Nephron (organoid): Measurements from ENCODE around the gene PAIP1.
A peak's percentile ranks its signal among the peaks of the same experiment; 100 is the strongest.
"Not testable (repeated sequence)": the region's sequence is repeated elsewhere in the genome, so short reads cannot be mapped to it uniquely, and the experiment has no call there.

Source experiments
- H3K27ac Mint-ChIP-seq, 3 experiments: 2 replicates each; pipeline ENCODE4 v1.8.0; 2020; ENCODE audit warnings: mixed read lengths in 3 of 3, mild to moderate bottlenecking in 2 of 3, moderate library complexity in 1 of 3
- H3K27me3 Mint-ChIP-seq: 2 replicates; pipeline ENCODE4 v1.8.0; 2021; ENCODE audit warnings: low read depth, mild to moderate bottlenecking, moderate library complexity, mixed read lengths
- H3K36me3 Mint-ChIP-seq: 2 replicates; pipeline ENCODE4 v1.8.0; 2020; ENCODE audit warnings: low read depth, mixed read lengths
- H3K4me1 Mint-ChIP-seq: 2 replicates; pipeline ENCODE4 v1.8.0; 2020; ENCODE audit warnings: mixed read lengths
- H3K4me3 Mint-ChIP-seq, 3 experiments: 2 replicates each; pipeline ENCODE4 v1.8.0; 2020; ENCODE audit warnings: mild to moderate bottlenecking in 3 of 3, mixed read lengths in 3 of 3, moderate library complexity in 2 of 3
- H3K9me3 Mint-ChIP-seq: 2 replicates; pipeline ENCODE4 v1.8.0; 2020; ENCODE audit warnings: mixed read lengths
- TF ChIP-seq, protein P1 (sequence below), 3 experiments: fragments of 200-600 bp; sonication (generic); IDR thresholded peaks; one replicate each; pipeline ENCODE4 v1.5.0; 2021; ENCODE audit warnings: antibody characterized with exemption in 3 of 3; ENCODE audit not compliant: unreplicated experiment in 3 of 3

The PAIP1 gene

DNA sequence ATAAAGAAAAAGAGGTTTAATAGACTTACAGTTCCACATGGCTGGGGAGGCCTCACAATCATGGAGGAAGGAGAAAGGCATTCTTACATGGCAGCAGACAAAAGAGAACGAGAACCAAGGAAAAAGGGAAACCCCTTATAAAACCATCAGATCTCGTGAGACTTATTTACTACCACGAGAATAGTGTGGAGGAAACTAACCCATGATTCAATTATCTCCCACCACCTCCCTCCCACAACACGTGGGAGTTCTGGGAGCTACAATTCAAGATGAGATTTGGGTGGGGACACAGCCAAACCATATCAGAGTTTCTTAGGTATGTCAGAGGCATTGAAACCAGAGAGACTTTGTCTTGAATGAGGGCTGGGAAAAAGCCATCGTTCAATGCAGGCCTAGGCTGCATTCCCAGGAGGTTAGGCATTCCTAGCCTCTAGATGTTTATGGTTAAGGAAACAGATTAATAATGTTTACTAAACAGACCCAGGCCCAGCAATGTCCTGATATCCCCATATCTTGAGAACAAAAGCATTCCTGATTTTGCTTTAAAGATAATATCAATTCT is 7.5 kb upstream of the PAIP1 start:
- Mint-ChIP-seq H3K27me3 (no peaks in the 10 kb centered on the region), H3K36me3 (no peaks in the 10 kb centered on the region), H3K4me3 (no peak overlapping the region), H3K27ac (peak overlapping the region in 2 of 3 experiments; percentile 83 to 92), H3K4me1 (peaks cover 25% of the 10 kb centered on the region), H3K9me3 (no peaks in the 10 kb centered on the region)
- TF ChIP-seq, protein P1, sequence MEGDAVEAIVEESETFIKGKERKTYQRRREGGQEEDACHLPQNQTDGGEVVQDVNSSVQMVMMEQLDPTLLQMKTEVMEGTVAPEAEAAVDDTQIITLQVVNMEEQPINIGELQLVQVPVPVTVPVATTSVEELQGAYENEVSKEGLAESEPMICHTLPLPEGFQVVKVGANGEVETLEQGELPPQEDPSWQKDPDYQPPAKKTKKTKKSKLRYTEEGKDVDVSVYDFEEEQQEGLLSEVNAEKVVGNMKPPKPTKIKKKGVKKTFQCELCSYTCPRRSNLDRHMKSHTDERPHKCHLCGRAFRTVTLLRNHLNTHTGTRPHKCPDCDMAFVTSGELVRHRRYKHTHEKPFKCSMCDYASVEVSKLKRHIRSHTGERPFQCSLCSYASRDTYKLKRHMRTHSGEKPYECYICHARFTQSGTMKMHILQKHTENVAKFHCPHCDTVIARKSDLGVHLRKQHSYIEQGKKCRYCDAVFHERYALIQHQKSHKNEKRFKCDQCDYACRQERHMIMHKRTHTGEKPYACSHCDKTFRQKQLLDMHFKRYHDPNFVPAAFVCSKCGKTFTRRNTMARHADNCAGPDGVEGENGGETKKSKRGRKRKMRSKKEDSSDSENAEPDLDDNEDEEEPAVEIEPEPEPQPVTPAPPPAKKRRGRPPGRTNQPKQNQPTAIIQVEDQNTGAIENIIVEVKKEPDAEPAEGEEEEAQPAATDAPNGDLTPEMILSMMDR (IDR thresholded peaks at IDR 0.05; ENCODE audit: unreplicated experiment in 3 of 3), result no peak

DNA sequence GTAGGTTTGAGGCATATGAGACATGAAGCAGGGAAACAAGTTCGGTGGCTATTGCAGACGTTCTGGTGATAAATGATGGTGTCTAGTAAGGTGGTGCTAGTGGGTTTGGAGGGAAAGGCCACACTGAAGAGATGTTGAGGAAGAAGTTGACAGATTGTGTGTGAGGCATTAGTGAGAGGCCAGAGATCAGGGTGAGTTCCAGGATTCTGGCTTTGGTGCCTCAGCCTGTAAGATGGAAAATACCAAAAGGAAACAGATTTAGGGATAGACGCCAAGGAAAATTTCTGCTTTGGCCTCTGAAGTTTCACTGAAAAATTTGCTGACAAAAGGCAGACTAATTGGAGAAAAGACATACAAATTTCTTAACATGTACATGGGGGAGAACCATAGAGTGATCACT is 6.4 kb upstream of the PAIP1 start:
- TF ChIP-seq, protein P1 (IDR thresholded peaks at IDR 0.05; ENCODE audit: unreplicated experiment in 3 of 3), result no peak
- H3K9me3 Mint-ChIP-seq, result no peaks in the 10 kb centered on the region
- H3K36me3 Mint-ChIP-seq, result no peaks in the 10 kb centered on the region
- H3K4me1 Mint-ChIP-seq, result peaks cover 25% of the 10 kb centered on the region
- peak overlapping the region; percentile 35 to 92 (median 83) for H3K27ac Mint-ChIP-seq
- peak overlapping the region in 1 of 3 experiments; percentile 2 for H3K4me3 Mint-ChIP-seq
- no peaks in the 10 kb centered on the region for H3K27me3 Mint-ChIP-seq

DNA sequence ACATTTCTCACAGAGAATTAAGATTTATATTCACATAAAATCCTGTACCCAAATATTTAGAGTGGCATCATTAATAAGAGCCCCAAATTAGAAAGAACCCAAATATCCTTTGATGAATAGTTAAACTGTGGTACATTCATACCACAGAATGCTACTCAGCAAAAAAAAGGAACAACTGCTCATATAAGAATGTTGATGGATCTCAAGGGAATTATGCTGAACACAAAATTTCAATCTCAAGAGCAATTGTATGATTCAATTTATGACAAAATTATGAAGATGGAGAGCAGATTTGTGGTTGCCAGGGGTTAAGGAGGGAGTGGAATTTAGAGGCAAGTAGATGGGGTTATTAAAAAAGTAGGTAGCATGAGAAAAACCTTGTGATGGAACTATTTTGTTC is 4.5 kb upstream of the PAIP1 start:
- no peaks in the 10 kb centered on the region for H3K27me3 Mint-ChIP-seq
- TF ChIP-seq, protein P1 (IDR thresholded peaks at IDR 0.05; ENCODE audit: unreplicated experiment in 3 of 3), result no peak
- no peak overlapping the region for H3K4me3 Mint-ChIP-seq
- H3K4me1 Mint-ChIP-seq, result peaks cover 30% of the 10 kb centered on the region
- H3K36me3 Mint-ChIP-seq, result no peaks in the 10 kb centered on the region
- H3K9me3 Mint-ChIP-seq, result no peaks in the 10 kb centered on the region
- peak overlapping the region in 2 of 3 experiments; percentile 13 to 14 for H3K27ac Mint-ChIP-seq

DNA sequence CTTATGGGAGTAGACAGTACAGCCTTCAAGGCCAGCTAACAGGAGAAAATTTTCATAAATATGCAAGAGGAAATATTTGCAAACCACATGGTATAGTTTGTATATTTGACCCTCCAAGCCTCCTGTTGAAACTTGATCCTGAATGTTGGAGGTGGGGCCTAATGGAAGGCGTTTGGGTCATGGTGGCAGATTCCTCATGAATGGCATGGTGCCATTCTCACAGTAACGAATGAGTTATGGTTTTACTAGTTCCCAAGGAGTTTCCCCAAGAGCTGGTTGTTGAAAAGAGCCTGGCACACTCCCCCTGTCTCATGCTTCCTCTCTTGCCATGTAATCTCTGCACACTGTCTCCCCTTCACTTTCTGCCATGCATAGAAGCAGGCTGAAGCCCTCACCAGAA is 3.3 kb upstream of the PAIP1 start:
- TF ChIP-seq, protein P1 (IDR thresholded peaks at IDR 0.05; ENCODE audit: unreplicated experiment in 3 of 3), result no peak
- Mint-ChIP-seq H3K36me3 (peaks cover 4% of the 10 kb centered on the region), H3K4me3 (peak overlapping the region; percentile 57 to 60 (median 57)), H3K27me3 (no peaks in the 10 kb centered on the region), H3K9me3 (no peaks in the 10 kb centered on the region), H3K27ac (peak overlapping the region in 1 of 3 experiments; percentile 3), H3K4me1 (peaks cover 26% of the 10 kb centered on the region)

DNA sequence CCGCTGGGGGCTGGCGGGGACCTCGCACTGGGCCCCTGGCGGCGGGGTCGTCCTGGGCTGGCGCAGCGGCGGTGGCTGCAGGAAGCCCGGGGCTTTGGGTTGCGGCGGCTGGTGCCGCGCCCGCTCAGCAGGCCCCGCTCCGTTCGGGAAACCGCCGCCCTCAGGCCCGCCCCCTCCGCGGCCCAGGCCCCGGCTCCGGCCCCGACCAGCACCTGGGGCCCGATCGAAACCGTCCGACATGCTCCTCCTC is 345 bp downstream of the PAIP1 start:
- peak overlapping the region in 1 of 3 experiments; percentile 99 for H3K27ac Mint-ChIP-seq
- H3K36me3 Mint-ChIP-seq, H3K27me3 Mint-ChIP-seq, H3K9me3 Mint-ChIP-seq, H3K4me1 Mint-ChIP-seq: not testable (repeated sequence)
- peak overlapping the region; percentile 89 to 95 (median 94) for H3K4me3 Mint-ChIP-seq

DNA sequence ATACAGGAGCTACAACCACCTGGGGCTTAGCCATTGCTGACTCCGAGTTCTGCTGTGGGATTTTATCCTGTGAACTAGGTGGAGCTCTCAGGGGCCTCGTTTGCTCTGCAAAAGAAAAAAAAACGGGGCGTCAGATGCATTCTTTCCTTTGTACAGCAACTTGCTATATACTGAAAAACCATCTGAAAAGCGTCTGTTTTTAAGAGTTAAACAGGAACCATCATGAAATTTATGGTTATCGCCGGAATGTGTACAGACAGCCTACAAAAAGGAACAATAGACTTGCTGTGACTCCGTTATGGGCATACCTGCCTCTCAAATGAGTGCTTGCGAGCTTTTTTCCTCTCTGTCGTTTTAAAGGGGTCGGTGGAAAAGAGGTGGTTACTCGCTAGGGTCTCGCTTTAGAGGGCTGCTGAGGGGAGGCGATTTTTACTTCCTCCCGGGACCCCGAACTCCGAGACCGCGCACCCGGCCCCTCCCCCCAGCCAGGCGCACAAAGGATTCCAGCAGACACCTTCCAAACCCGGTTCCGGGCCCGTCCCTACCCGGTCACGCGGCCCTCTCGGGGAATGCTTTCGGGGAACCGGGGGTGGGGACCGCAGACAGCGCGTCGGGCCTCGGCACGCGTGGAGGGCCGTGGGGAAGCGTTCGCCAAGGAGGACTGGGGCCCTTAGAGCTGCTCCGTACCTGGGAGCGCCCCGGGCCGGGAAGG is 826 bp downstream of the PAIP1 start:
- Mint-ChIP-seq H3K36me3 (peaks cover 10% of the 10 kb centered on the region), H3K4me3 (no peak overlapping the region), H3K27me3 (no peaks in the 10 kb centered on the region), H3K27ac (peak overlapping the region in 1 of 3 experiments; percentile 100), H3K9me3 (no peaks in the 10 kb centered on the region), H3K4me1 (peaks cover 5% of the 10 kb centered on the region)
- TF ChIP-seq, protein P1 (IDR thresholded peaks at IDR 0.05; ENCODE audit: unreplicated experiment in 3 of 3), result no peak
